H1 (cell line): ENCODE measurements around the gene MRTFB. TPM values are rescaled to one million over a fixed set of nuclear protein-coding genes. Genes with fewer than 3 reads are reported as not detected.

ENCODE experiments used
- ASH2L ChIP-seq: fragments of 200-600, 300-600 bp; sonication (generic); IDR thresholded peaks from one replicate; pipeline ENCODE4 v1.7.1; 2017; ENCODE audit warnings: low read length
- BACH1 ChIP-seq: IDR thresholded peaks from 2 replicates; pipeline ENCODE4 v1.6.1; 2012; ENCODE audit warnings: low read length, improper control_type of control experiment
- JUND ChIP-seq: IDR thresholded peaks from 2 replicates; pipeline ENCODE4 v1.6.1; 2011; ENCODE audit warnings: mild to moderate bottlenecking, improper control_type of control experiment, low read length
- TBP ChIP-seq: IDR thresholded peaks from 2 replicates; pipeline ENCODE4 v1.6.1; 2011; ENCODE audit warnings: low read depth, low read length, improper control_type of control experiment
- polyA plus RNA-seq, 7 experiments: library from polyadenylated mRNA; depleted of rRNA in 3 of 7; stranded (reverse) in 5 of 7; unstranded in 2 of 7; fragments of >200 nt in 5 of 7; fragments of 200-250 nt in 2 of 7; gene quantifications; 1 replicate in 5 of 7; 2 replicates in 1 of 7; 4 replicates in 1 of 7; pipeline versions ENCODE4 v1.2.1 to v1.2.3, GENCODE V29; 2011 to 2013; ENCODE audit warnings: missing spikeins in 2 of 7, mixed read lengths in 2 of 7
- total RNA-seq: library from RNA; stranded (reverse); fragmentation: NEBNext Ultra II Directional; extraction: Animal tissue kit (Norgen Biotek cat#: 25700); gene quantifications from 2 replicates; pipeline ENCODE4 v1.2.1, GENCODE V29; 2021
- TF ChIP-seq, protein P1 (sequence below), 3 experiments: IDR thresholded peaks; 1 replicate in 2 of 3; 2 replicates in 1 of 3; pipeline versions ENCODE4 v1.5.1 to v1.6.1; 2011; ENCODE audit warnings: low read length in 3 of 3, mild to moderate bottlenecking in 3 of 3, inconsistent platforms in 2 of 3, low read depth in 1 of 3, moderate library complexity in 1 of 3; ENCODE audit not compliant: insufficient read depth in 1 of 3; ENCODE audit errors: control extremely low read depth in 1 of 3

MRTFB gene
- total and polyA plus RNA-seq, 2 of the 8 experiments (the other 6 are each of a cell fraction or from before 2014, with no cell fraction given): 13.5 to 34.9 TPM

DNA sequence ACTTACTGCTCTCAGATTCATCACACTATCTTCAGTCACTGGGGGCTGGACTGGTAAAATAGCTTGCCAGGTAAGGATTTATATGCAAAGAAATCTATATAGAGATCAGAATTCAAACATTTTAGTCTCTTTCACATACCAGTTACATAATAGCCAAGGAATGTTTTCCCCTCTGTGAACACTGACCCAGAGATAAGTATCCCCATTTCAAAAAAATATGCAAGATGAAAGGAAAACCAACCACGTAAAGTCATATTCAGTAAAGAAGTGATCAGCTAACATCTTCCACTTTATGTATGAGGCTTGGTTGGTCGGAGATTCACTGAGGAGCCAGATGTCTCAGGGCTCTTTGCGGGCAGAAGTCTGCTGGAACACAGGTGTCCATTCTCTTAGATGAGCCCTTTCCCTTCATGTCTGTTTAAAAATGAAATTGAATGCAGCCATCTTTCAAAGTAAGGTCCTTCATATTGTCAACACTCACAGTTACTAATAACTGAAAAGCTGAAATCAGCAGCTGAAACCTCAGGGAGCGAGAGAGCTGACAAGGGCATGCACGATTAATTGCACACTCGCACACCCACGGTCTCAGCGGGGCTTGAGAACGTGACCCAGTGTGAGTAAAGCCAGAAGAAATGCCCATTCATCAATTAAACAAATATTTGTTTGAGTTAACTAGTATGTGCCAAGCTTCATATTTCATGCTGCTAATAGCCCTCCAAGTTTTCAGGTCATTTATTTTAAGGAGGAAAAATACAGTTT is 161.2 kb downstream of the MRTFB start (continued):
- TF ChIP-seq, protein P1, sequence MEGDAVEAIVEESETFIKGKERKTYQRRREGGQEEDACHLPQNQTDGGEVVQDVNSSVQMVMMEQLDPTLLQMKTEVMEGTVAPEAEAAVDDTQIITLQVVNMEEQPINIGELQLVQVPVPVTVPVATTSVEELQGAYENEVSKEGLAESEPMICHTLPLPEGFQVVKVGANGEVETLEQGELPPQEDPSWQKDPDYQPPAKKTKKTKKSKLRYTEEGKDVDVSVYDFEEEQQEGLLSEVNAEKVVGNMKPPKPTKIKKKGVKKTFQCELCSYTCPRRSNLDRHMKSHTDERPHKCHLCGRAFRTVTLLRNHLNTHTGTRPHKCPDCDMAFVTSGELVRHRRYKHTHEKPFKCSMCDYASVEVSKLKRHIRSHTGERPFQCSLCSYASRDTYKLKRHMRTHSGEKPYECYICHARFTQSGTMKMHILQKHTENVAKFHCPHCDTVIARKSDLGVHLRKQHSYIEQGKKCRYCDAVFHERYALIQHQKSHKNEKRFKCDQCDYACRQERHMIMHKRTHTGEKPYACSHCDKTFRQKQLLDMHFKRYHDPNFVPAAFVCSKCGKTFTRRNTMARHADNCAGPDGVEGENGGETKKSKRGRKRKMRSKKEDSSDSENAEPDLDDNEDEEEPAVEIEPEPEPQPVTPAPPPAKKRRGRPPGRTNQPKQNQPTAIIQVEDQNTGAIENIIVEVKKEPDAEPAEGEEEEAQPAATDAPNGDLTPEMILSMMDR (IDR thresholded peaks at IDR 0.05; ENCODE audit: control extremely low read depth in 1 of 3, insufficient read depth in 1 of 3, low read depth in 1 of 3, low read length in 3 of 3): no peak
- TF ChIP-seq BACH1 (no peak), ASH2L (no peak), JUND (no peak), TBP (no peak)
